ENCODE results near the gene LAMA1.
A peak's percentile ranks its signal among the peaks of the same experiment; 100 is the strongest.

- TF ChIP-seq CTCF (IDR thresholded peaks at IDR 0.05; ENCODE audit: extremely low read depth in 1 of 2, insufficient read depth in 1 of 2, low read depth in 1 of 2, low read length in 2 of 2) (peak; percentile 50 to 69), POLR2A (IDR thresholded peaks at IDR 0.05; ENCODE audit: low read depth, low read length) (no peak), EZH2 (IDR thresholded peaks at IDR 0.05; ENCODE audit: borderline replicate concordance, low read depth, low read length, severe bottlenecking) (no peak), JUN (IDR thresholded peaks at IDR 0.05; ENCODE audit: borderline replicate concordance, insufficient read depth, insufficient read length, low read depth) (no peak), POLR2AphosphoS5 (IDR thresholded peaks at IDR 0.05; ENCODE audit: insufficient read depth, low read depth, low read length) (no peak)
Measured at GRCh38 chr18:7038330-7038851, 79.2 kb downstream of the LAMA1 start.

Data from endothelial cell of umbilical vein (primary cell).